HCT116 (cell line): ENCODE results near the gene ZNF804B. TPM values are rescaled to one million over a fixed set of nuclear protein-coding genes. Genes with fewer than 3 reads are reported as not detected.

Experiments
- ATAC-seq: fragments of 200-7000 bp; cut with Tn5 transposase; 2 replicates; pipeline ENCODE4 v1.9.1; 2020; ENCODE audit warnings: mild to moderate bottlenecking, moderate library complexity
- BruUV-seq: library from RNA; stranded (reverse); fragments of 400-500 nt; replicated peaks from 2 replicates; lab custom pipeline; 2021; lab: Mats Ljungman, UMichigan
- CTCF ChIA-PET: fragments of 300-600 bp; sonication (Branson Sonifier 250); formaldehyde crosslinking; loops from one replicate; lab custom pipeline; 2021; ENCODE audit warnings: antibody characterized with exemption; lab: Charles Lee
- POLR2A ChIA-PET: fragments of 300-600, 350-600 bp; sonication (Branson Sonifier 250); formaldehyde crosslinking; loops from one replicate; lab custom pipeline; 2021; ENCODE audit warnings: antibody characterized with exemption; lab: Charles Lee
- RAD21 ChIA-PET, 2 experiments: fragments of 300-600 bp; sonication (Branson Sonifier 250); formaldehyde crosslinking; loops; one replicate each; lab custom pipeline; 2023; ENCODE audit warnings: low total read pairs in 2 of 2; ENCODE audit not compliant: uncharacterized antibody in 2 of 2, unreplicated experiment in 2 of 2, low non-redundant PET in 1 of 2; lab: Charles Lee
- DNase-seq: peaks from one replicate; pipeline ENCODE4 v3.0.0-alpha.2; 2010; ENCODE audit warnings: low read depth, low spot score
- H2AFZ ChIP-seq: fragments of 200-600 bp; shearing (Covaris generic), sonication (generic); 2 replicates; pipeline ENCODE4 v1.6.1; 2017; ENCODE audit warnings: low read depth, mixed run types, mixed read lengths, antibody characterized with exemption, low read length; ENCODE audit not compliant: poor library complexity, severe bottlenecking
- H3K27ac ChIP-seq: 2 replicates; pipeline ENCODE4 v1.5.1; 2012; ENCODE audit warnings: low read depth, low read length
- H3K27me3 ChIP-seq: fragments of 200-600 bp; sonication (generic); 2 replicates; pipeline ENCODE4 v1.6.1; 2016; ENCODE audit warnings: mixed run types, low read length, mixed read lengths; ENCODE audit not compliant: insufficient read depth
- H3K36me3 ChIP-seq, 2 experiments: fragments of 200-500 bp in 1 of 2; fragments of 200-600 bp in 1 of 2; sonication (Bioruptor generic) in 1 of 2; sonication (generic) in 1 of 2; 2 replicates each; pipeline versions ENCODE4 v1.5.1 to v1.6.1; 2014 to 2016; ENCODE audit warnings: low read length in 2 of 2, inconsistent platforms in 1 of 2, mixed read lengths in 1 of 2, mixed run types in 1 of 2; ENCODE audit not compliant: insufficient read depth in 2 of 2, control insufficient read depth in 1 of 2
- H3K4me1 ChIP-seq, 2 experiments: fragments of 200-600 bp in 1 of 2; sonication (generic) in 1 of 2; 2 replicates each; pipeline versions ENCODE4 v1.5.1 to v1.6.1; 2012 to 2017; ENCODE audit warnings: low read length in 2 of 2, inconsistent platforms in 1 of 2, mild to moderate bottlenecking in 1 of 2, mixed read lengths in 1 of 2, mixed run types in 1 of 2, moderate library complexity in 1 of 2; ENCODE audit not compliant: insufficient read depth in 2 of 2, control insufficient read depth in 1 of 2
- H3K4me2 ChIP-seq: fragments of 200-600 bp; sonication (generic); 2 replicates; pipeline ENCODE4 v1.6.1; 2017; ENCODE audit warnings: mixed run types, low read length, mixed read lengths
- H3K4me3 ChIP-seq, 2 experiments: fragments of 200-600 bp in 1 of 2; sonication (generic) in 1 of 2; replicated peaks in 1 of 2; 2 replicates each; pipeline ENCODE4 v1.5.1; 2011 to 2016; ENCODE audit warnings: low read length in 2 of 2, control low read depth in 1 of 2, low read depth in 1 of 2, mild to moderate bottlenecking in 1 of 2, mixed read lengths in 1 of 2, mixed run types in 1 of 2
- H3K79me2 ChIP-seq: fragments of 200-600 bp; sonication (generic); 2 replicates; pipeline ENCODE4 v1.6.1; 2017; ENCODE audit warnings: mild to moderate bottlenecking, mixed run types, low read length, moderate library complexity, mixed read lengths; ENCODE audit not compliant: insufficient read depth
- H3K9ac ChIP-seq: fragments of 200-600 bp; sonication (generic); 2 replicates; pipeline ENCODE4 v1.6.1; 2016; ENCODE audit warnings: low read length, mixed read lengths
- H3K9me2 ChIP-seq: fragments of 200-600 bp; sonication (generic), shearing (Covaris generic); 2 replicates; pipeline ENCODE4 v1.6.1; 2017; ENCODE audit warnings: mixed run types, mild to moderate bottlenecking, moderate library complexity; ENCODE audit not compliant: insufficient read depth
- H3K9me3 ChIP-seq, 2 experiments: fragments of 200-500 bp in 1 of 2; fragments of 200-600 bp in 1 of 2; sonication (Bioruptor generic) in 1 of 2; sonication (generic) in 1 of 2; 2 replicates each; pipeline ENCODE4 v1.6.1; 2014 to 2017; ENCODE audit warnings: low read length in 2 of 2, mixed read lengths in 2 of 2, inconsistent platforms in 1 of 2, low read depth in 1 of 2, mild to moderate bottlenecking in 1 of 2, mixed run types in 1 of 2, moderate library complexity in 1 of 2; ENCODE audit not compliant: control insufficient read depth in 1 of 2, insufficient read depth in 1 of 2
- H4K20me1 ChIP-seq: fragments of 200-600 bp; sonication (generic), shearing (Covaris generic); 2 replicates; pipeline ENCODE4 v1.6.1; 2017; ENCODE audit warnings: mixed run types, mild to moderate bottlenecking, moderate library complexity; ENCODE audit not compliant: insufficient read depth
- CEBPB ChIP-seq: IDR thresholded peaks from 2 replicates; pipeline ENCODE4 v1.6.1; 2012; ENCODE audit warnings: low read depth
- EGR1 ChIP-seq: IDR thresholded peaks from 2 replicates; pipeline ENCODE4 v1.6.1; 2012; ENCODE audit warnings: low read depth
- EZH2phosphoT487 ChIP-seq: fragments of 200-600 bp; IDR thresholded peaks from 2 replicates; pipeline ENCODE4 v1.6.1; 2018; ENCODE audit warnings: antibody characterized with exemption, borderline replicate concordance
- JUND ChIP-seq: IDR thresholded peaks from 2 replicates; pipeline ENCODE4 v1.6.1; 2012
- POLR2A ChIP-seq: IDR thresholded peaks from 2 replicates; pipeline ENCODE4 v1.7.0; 2011; ENCODE audit warnings: borderline replicate concordance; ENCODE audit not compliant: insufficient read depth, insufficient read length; ENCODE audit errors: extremely low read depth
- POLR2AphosphoS5 ChIP-seq: IDR thresholded peaks from 2 replicates; pipeline ENCODE4 v1.6.1; 2011; ENCODE audit warnings: mild to moderate bottlenecking, low read depth, low read length, moderate library complexity
- RAD21 ChIP-seq: IDR thresholded peaks from 2 replicates; pipeline ENCODE4 v1.6.1; 2012; ENCODE audit warnings: low read depth, mild to moderate bottlenecking
- SIN3A ChIP-seq: IDR thresholded peaks from 2 replicates; pipeline ENCODE4 v1.6.1; 2012; ENCODE audit warnings: low read depth
- SRF ChIP-seq: IDR thresholded peaks from 2 replicates; pipeline ENCODE4 v1.6.1; 2012; ENCODE audit warnings: low read depth
- TCF7L2 ChIP-seq: IDR thresholded peaks from 2 replicates; pipeline ENCODE4 v1.7.0; 2011; ENCODE audit warnings: borderline replicate concordance, inconsistent platforms; ENCODE audit not compliant: insufficient read depth, insufficient read length; ENCODE audit errors: extremely low read depth
- YY1 ChIP-seq: IDR thresholded peaks from 2 replicates; pipeline ENCODE4 v1.6.1; 2011; ENCODE audit warnings: low read length, low read depth, moderate library complexity, mild to moderate bottlenecking; ENCODE audit not compliant: insufficient replicate concordance; ENCODE audit errors: extremely low read depth
- ZFX ChIP-seq: fragments of 450-650 bp; IDR thresholded peaks from 2 replicates; pipeline ENCODE4 v1.6.1; 2017
- ZNF274 ChIP-seq: fragments of 200-500 bp; sonication (Bioruptor generic); IDR thresholded peaks from 2 replicates; pipeline ENCODE4 v1.6.1; 2014; ENCODE audit warnings: mild to moderate bottlenecking, low read depth, low read length, inconsistent platforms
- intact Hi-C: fragments of 100-400 bp; cut with micrococcal nuclease; formaldehyde crosslinking; loops from 2 replicates; pipeline ENCODE4 v1.10.0; 2022
- total RNA-seq: library from RNA; stranded (reverse); gene quantifications from one replicate; pipeline ENCODE4 v1.2.1, GENCODE V29; 2021; ENCODE audit not compliant: unreplicated experiment
- TF ChIP-seq, protein P1 (sequence below), 3 experiments: fragments of 200-600 bp in 1 of 3; sonication (generic) in 1 of 3; IDR thresholded peaks in 2 of 3; conservative IDR thresholded peaks in 1 of 3; 2 replicates each; pipeline ENCODE4 v1.5.1; 2012 to 2017; ENCODE audit warnings: low read depth in 2 of 3, low read length in 2 of 3, antibody characterized with exemption in 1 of 3, borderline replicate concordance in 1 of 3, control low read depth in 1 of 3, mild to moderate bottlenecking in 1 of 3, mixed read lengths in 1 of 3, mixed run types in 1 of 3, moderate library complexity in 1 of 3; ENCODE audit not compliant: insufficient read depth in 1 of 3
- TF ChIP-seq, protein P2 (sequence below): IDR thresholded peaks from 2 replicates; pipeline ENCODE4 v1.6.1; 2012
- TF ChIP-seq, protein P3 (sequence below): IDR thresholded peaks from 2 replicates; pipeline ENCODE4 v1.6.1; 2011; ENCODE audit warnings: mild to moderate bottlenecking, low read length, moderate library complexity; ENCODE audit not compliant: insufficient replicate concordance; ENCODE audit errors: extremely low read depth
- TF ChIP-seq, protein P4 (sequence below): IDR thresholded peaks from 2 replicates; pipeline ENCODE4 v1.6.1; 2012; ENCODE audit warnings: low read depth

Gene ZNF804B
- total RNA-seq, 1 experiment from 2014 or later, result not detected

DNA sequence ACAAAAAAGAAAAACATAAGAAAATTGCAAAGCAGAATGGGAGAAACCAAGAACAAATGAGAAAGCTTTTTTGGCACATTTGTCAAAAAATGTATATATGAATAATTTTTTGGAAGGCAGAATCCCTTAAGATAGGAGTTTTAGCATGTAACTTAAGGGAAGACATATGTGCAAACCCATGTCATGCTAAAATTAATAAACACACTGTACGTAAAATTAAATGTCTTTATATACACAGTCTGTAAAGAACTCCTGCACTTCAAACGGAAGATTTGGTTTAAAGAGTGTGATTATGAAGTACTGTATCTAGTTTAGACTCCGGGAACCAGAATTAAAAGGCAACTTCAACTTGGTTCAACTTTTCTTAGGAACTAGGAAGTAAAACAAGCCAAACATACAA lies 405.9 kb downstream of the ZNF804B start:
- BruUV-seq, result no TSS peak
- no peak overlapping the region for H3K4me3 ChIP-seq
- H3K27me3 ChIP-seq, result no peaks in the 10 kb centered on the region
- no peaks in the 10 kb centered on the region for H3K9me2 ChIP-seq
- intact Hi-C loops, result no loop called here
- H2AFZ ChIP-seq, result no peak overlapping the region
- DNase-seq (no peak), ATAC-seq (no peak)
- H3K4me2 ChIP-seq, result no peak overlapping the region
- no peaks in the 10 kb centered on the region for H4K20me1 ChIP-seq
- POLR2A ChIA-PET, result no interaction called here
- no peaks in the 10 kb centered on the region for H3K4me1 ChIP-seq
- no peaks in the 10 kb centered on the region for H3K79me2 ChIP-seq
- no peaks in the 10 kb centered on the region for H3K36me3 ChIP-seq
- no peak overlapping the region for H3K27ac ChIP-seq
- RAD21 ChIA-PET, result no interaction called here
- CTCF ChIA-PET, result no interaction called here
- no peaks in the 10 kb centered on the region for H3K9me3 ChIP-seq
- TF ChIP-seq, protein P1, sequence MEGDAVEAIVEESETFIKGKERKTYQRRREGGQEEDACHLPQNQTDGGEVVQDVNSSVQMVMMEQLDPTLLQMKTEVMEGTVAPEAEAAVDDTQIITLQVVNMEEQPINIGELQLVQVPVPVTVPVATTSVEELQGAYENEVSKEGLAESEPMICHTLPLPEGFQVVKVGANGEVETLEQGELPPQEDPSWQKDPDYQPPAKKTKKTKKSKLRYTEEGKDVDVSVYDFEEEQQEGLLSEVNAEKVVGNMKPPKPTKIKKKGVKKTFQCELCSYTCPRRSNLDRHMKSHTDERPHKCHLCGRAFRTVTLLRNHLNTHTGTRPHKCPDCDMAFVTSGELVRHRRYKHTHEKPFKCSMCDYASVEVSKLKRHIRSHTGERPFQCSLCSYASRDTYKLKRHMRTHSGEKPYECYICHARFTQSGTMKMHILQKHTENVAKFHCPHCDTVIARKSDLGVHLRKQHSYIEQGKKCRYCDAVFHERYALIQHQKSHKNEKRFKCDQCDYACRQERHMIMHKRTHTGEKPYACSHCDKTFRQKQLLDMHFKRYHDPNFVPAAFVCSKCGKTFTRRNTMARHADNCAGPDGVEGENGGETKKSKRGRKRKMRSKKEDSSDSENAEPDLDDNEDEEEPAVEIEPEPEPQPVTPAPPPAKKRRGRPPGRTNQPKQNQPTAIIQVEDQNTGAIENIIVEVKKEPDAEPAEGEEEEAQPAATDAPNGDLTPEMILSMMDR (IDR thresholded peaks at IDR 0.05 in 2 of 3, conservative IDR thresholded peaks at IDR 0.05 in 1 of 3; ENCODE audit: borderline replicate concordance in 1 of 3, insufficient read depth in 1 of 3, low read depth in 2 of 3, low read length in 2 of 3), result no peak
- TF ChIP-seq YY1 (no peak), EZH2phosphoT487 (no peak), EGR1 (no peak), JUND (no peak), ZFX (no peak), TCF7L2 (no peak), ZNF274 (no peak), POLR2A (no peak), RAD21 (no peak), SIN3A (no peak), CEBPB (no peak), SRF (no peak), POLR2AphosphoS5 (no peak)
- TF ChIP-seq, protein P2, sequence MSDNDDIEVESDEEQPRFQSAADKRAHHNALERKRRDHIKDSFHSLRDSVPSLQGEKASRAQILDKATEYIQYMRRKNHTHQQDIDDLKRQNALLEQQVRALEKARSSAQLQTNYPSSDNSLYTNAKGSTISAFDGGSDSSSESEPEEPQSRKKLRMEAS, result no peak
- TF ChIP-seq, protein P3, sequence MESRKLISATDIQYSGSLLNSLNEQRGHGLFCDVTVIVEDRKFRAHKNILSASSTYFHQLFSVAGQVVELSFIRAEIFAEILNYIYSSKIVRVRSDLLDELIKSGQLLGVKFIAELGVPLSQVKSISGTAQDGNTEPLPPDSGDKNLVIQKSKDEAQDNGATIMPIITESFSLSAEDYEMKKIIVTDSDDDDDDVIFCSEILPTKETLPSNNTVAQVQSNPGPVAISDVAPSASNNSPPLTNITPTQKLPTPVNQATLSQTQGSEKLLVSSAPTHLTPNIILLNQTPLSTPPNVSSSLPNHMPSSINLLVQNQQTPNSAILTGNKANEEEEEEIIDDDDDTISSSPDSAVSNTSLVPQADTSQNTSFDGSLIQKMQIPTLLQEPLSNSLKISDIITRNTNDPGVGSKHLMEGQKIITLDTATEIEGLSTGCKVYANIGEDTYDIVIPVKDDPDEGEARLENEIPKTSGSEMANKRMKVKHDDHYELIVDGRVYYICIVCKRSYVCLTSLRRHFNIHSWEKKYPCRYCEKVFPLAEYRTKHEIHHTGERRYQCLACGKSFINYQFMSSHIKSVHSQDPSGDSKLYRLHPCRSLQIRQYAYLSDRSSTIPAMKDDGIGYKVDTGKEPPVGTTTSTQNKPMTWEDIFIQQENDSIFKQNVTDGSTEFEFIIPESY, result no peak
- TF ChIP-seq, protein P4, sequence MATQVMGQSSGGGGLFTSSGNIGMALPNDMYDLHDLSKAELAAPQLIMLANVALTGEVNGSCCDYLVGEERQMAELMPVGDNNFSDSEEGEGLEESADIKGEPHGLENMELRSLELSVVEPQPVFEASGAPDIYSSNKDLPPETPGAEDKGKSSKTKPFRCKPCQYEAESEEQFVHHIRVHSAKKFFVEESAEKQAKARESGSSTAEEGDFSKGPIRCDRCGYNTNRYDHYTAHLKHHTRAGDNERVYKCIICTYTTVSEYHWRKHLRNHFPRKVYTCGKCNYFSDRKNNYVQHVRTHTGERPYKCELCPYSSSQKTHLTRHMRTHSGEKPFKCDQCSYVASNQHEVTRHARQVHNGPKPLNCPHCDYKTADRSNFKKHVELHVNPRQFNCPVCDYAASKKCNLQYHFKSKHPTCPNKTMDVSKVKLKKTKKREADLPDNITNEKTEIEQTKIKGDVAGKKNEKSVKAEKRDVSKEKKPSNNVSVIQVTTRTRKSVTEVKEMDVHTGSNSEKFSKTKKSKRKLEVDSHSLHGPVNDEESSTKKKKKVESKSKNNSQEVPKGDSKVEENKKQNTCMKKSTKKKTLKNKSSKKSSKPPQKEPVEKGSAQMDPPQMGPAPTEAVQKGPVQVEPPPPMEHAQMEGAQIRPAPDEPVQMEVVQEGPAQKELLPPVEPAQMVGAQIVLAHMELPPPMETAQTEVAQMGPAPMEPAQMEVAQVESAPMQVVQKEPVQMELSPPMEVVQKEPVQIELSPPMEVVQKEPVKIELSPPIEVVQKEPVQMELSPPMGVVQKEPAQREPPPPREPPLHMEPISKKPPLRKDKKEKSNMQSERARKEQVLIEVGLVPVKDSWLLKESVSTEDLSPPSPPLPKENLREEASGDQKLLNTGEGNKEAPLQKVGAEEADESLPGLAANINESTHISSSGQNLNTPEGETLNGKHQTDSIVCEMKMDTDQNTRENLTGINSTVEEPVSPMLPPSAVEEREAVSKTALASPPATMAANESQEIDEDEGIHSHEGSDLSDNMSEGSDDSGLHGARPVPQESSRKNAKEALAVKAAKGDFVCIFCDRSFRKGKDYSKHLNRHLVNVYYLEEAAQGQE, result no peak
- no peak overlapping the region for H3K9ac ChIP-seq
